MCF 10A (cell line): Measurements from ENCODE around the gene NPHP4. TPM values are rescaled to one million over a fixed set of nuclear protein-coding genes. Genes with fewer than 3 reads are reported as not detected.

Experiments used
- BruUV-seq: library from RNA; stranded (reverse); fragments of 400-500 nt; replicated peaks from 2 replicates; lab custom pipeline; 2021; lab: Mats Ljungman, UMichigan
- CTCF ChIA-PET: fragments of 300-600 bp; sonication (Branson Sonifier 250); formaldehyde crosslinking; extraction: SDS; loops from one replicate; lab custom pipeline; 2021; ENCODE audit warnings: antibody characterized with exemption, inconsistent platforms; lab: Yijun Ruan, JAX
- POLR2A ChIA-PET: fragments of 300-600, 350-650 bp; sonication (Branson Sonifier 250); formaldehyde crosslinking; extraction: SDS; loops from one replicate; lab custom pipeline; 2020; ENCODE audit warnings: antibody characterized with exemption, inconsistent platforms; lab: Yijun Ruan, JAX
- DNase-seq: peaks from one replicate; pipeline ENCODE4 v3.0.0-alpha.2; 2018; ENCODE audit not compliant: unreplicated experiment
- H3K27ac Mint-ChIP-seq: one replicate; pipeline ENCODE4 v1.8.0; 2022; ENCODE audit warnings: mild to moderate bottlenecking, low read depth, mixed read lengths; ENCODE audit not compliant: unreplicated experiment
- H3K27me3 Mint-ChIP-seq: one replicate; pipeline ENCODE4 v1.8.0; 2022; ENCODE audit warnings: mixed read lengths; ENCODE audit not compliant: insufficient read depth, unreplicated experiment
- H3K36me3 Mint-ChIP-seq: one replicate; pipeline ENCODE4 v1.8.0; 2022; ENCODE audit warnings: mild to moderate bottlenecking, moderate library complexity, mixed read lengths; ENCODE audit not compliant: insufficient read depth, unreplicated experiment
- H3K4me1 Mint-ChIP-seq: one replicate; pipeline ENCODE4 v1.8.0; 2022; ENCODE audit warnings: mixed read lengths; ENCODE audit not compliant: insufficient read depth, unreplicated experiment
- H3K4me3 Mint-ChIP-seq: one replicate; pipeline ENCODE4 v1.8.0; 2022; ENCODE audit warnings: mild to moderate bottlenecking, moderate library complexity, mixed read lengths; ENCODE audit not compliant: unreplicated experiment
- H3K9me3 Mint-ChIP-seq: one replicate; pipeline ENCODE4 v1.8.0; 2022; ENCODE audit warnings: mixed read lengths; ENCODE audit not compliant: unreplicated experiment
- CTCF ChIP-seq: fragments of 200-600 bp; IDR thresholded peaks from one replicate; pipeline ENCODE4 v1.8.0; 2022; ENCODE audit warnings: antibody characterized with exemption, mild to moderate bottlenecking; ENCODE audit not compliant: unreplicated experiment
- intact Hi-C: fragments of 100-400 bp; cut with micrococcal nuclease; formaldehyde crosslinking; loops from 2 replicates; pipeline ENCODE4 v1.14.1; 2022
- total RNA-seq: library from RNA; stranded (reverse); gene quantifications from 2 replicates; pipeline ENCODE4 v1.2.3, GENCODE V29; 2022

Gene NPHP4
- total RNA-seq, 1 experiment from 2014 or later, result 14.4 TPM

DNA sequence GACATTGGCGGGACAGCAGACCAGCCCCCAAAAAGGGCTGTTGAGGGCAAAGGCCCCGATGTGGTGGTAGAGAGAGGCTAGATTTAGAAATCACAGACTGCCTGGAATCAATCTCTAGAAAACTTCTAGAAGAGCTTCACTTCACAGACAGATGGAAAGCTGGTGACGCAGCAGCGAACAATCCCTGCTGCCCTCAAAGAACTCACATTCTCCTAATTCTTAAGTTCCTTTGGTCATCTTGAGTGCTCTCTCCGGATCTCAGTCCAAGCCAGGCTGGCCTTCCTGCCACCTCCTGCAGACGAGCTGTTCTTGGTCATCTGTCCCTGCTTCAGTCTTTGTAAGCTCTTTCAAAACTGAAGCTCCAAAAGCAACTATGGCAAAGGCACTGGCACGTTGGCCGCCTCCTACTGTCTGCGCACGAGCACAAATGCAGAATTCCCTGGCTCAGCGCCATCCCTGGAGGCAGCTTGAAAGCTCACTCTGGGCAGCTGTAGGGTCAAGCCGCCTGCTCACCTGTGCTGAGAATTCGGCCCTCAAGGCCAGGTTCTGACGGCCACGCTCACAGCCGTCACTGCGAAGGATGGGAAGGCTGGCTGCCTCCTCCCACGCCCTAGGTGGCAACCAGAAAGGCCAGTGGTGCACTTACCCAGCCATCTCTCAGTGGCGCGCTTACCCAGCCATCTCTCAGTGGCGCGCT is 110.6 kb downstream of the NPHP4 start:
- peaks cover 46% of the 10 kb centered on the region for H3K36me3 Mint-ChIP-seq
- no peaks in the 10 kb centered on the region for H3K27me3 Mint-ChIP-seq

GRCh38 chr1:5880630-5881405 is 111.4 kb downstream of the NPHP4 start:
- POLR2A ChIA-PET, result no interaction called here

More for the DNA sequence above, 110.6 kb downstream of the NPHP4 start:
- no peak for TF ChIP-seq CTCF
- Mint-ChIP-seq H3K4me3 (no peak overlapping the region), H3K4me1 (no peaks in the 10 kb centered on the region), H3K9me3 (no peaks in the 10 kb centered on the region), H3K27ac (no peak overlapping the region)
- CTCF ChIA-PET, result interaction anchor here (0.5 to 0.6 kb wide), 2 partner anchors 23 to 249 kb away, joined by 3 read pairs; no protein-coding TSS in a partner anchor
- POLR2A ChIA-PET, result no interaction called here
- DNase-seq, result no peak
- no TSS peak for BruUV-seq
- intact Hi-C loops, result no loop called here

DNA sequence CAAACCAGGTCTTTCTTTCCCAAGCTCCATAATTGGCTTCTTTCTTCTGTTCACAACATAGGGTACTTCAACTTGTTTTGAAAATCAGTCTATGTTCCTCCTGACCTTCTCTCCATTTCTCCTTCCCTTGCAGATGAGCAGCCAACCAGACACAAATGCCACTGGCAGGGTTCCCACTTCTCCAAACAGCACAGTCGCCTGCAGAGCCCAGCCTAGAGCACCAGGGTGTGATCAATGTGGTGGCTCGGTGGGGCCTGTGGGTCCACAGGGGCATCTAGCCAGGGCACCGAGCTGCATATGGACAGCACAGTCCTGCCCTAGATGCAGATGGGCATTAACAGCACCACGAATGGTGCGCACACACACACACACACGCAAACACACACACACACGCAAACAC is 112.8 kb downstream of the NPHP4 start:
- Mint-ChIP-seq H3K9me3 (no peaks in the 10 kb centered on the region), H3K36me3 (peaks cover 66% of the 10 kb centered on the region), H3K4me1 (no peaks in the 10 kb centered on the region), H3K27me3 (no peaks in the 10 kb centered on the region), H3K4me3 (no peak overlapping the region), H3K27ac (no peak overlapping the region)
- intact Hi-C loops, result no loop called here
- BruUV-seq, result no TSS peak
- ChIA-PET POLR2A (no interaction called here), CTCF (no interaction called here)
- TF ChIP-seq CTCF, result no peak
- no peak for DNase-seq

More at GRCh38 chr1:5880630-5881405, 111.4 kb downstream of the NPHP4 start:
- no peak for TF ChIP-seq CTCF
- intact Hi-C loops, result no loop called here
- Mint-ChIP-seq H3K27me3 (no peaks in the 10 kb centered on the region), H3K4me1 (no peaks in the 10 kb centered on the region), H3K4me3 (no peak overlapping the region), H3K9me3 (no peaks in the 10 kb centered on the region), H3K27ac (no peak overlapping the region), H3K36me3 (peaks cover 52% of the 10 kb centered on the region)
- CTCF ChIA-PET, result interaction anchor here (0.6 kb wide), 1 partner anchor 22 kb away, joined by 3 read pairs; no protein-coding TSS in a partner anchor
- no TSS peak for BruUV-seq
- DNase-seq, result no peak

DNA sequence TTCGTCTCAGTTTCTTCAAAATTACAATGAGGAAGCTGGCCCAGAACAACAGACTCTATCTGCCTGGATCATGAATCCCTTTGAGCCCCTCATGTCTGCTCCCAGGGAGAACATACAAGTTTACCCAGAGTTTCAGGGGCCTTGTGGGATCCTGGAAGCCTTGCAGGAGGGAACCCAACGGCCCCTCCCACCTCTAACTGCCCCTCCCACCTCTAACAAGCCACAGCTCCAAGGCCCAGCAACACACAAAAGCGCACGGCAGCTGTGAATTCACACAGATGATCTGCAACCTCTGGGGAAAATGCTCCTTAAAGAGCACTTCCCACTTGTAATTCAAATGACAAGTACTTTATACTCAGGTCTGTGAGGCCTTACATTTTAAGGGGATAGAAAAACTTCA is 113.3 kb downstream of the NPHP4 start:
- intact Hi-C loops, result no loop called here
- no peaks in the 10 kb centered on the region for H3K4me1 Mint-ChIP-seq
- H3K4me3 Mint-ChIP-seq, result no peak overlapping the region
- TF ChIP-seq CTCF, result no peak
- no peak overlapping the region for H3K27ac Mint-ChIP-seq
- BruUV-seq, result no TSS peak
- no peak for DNase-seq
- no peaks in the 10 kb centered on the region for H3K27me3 Mint-ChIP-seq
- POLR2A ChIA-PET, result interaction anchor here (0.6 kb wide), 1 partner anchor 315 kb away, joined by 3 read pairs; no protein-coding TSS in a partner anchor
- H3K9me3 Mint-ChIP-seq, result no peaks in the 10 kb centered on the region
- peaks cover 67% of the 10 kb centered on the region for H3K36me3 Mint-ChIP-seq
- CTCF ChIA-PET, result no interaction called here
